ENCODE measurements around the gene ALPG.

DNA sequence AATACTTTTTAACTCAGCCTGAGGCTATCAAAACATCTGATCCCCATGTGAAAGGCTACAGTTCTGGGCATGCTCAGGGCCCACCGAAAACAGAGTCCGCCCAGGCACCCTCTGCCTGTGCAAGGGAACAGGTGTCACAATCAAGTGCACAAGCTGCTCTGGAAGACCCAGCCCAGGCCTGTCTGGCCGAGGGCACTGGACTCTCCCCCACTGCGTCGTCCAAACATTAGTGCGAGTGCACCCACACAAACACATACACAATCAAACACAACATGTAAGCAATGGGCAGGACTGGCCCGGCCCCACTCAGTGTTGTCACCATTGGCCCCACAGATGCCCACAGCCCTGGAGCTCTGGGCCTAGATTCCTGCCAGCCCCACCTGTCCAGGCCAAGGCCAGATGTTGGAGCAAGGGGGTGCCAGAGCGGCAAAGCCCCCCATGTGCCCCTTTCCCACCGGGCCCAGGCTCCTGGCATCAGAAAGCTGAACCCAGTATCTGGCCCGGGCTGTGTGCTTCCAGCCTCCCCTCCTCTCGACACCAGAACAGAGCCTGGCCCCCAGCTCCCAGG is 617 bp upstream of the ALPG start:
- TF ChIP-seq SMC3 (IDR thresholded peaks at IDR 0.05; ENCODE audit: low read depth, low read length) (no peak), POLR2A (IDR thresholded peaks at IDR 0.05; ENCODE audit: low read depth, low read length) (no peak), NFE2L2 (IDR thresholded peaks at IDR 0.05; ENCODE audit: low read depth, low read length) (no peak), MXI1 (IDR thresholded peaks at IDR 0.05; ENCODE audit: borderline replicate concordance, low read depth, low read length) (no peak), RFX5 (IDR thresholded peaks at IDR 0.05; ENCODE audit: low read depth, low read length) (no peak), CEBPB (IDR thresholded peaks at IDR 0.05; ENCODE audit: low read depth, low read length) (no peak), MAFK (IDR thresholded peaks at IDR 0.05; ENCODE audit: low read depth, low read length) (no peak), BHLHE40 (IDR thresholded peaks at IDR 0.05; ENCODE audit: low read depth, low read length) (no peak)
- TF ChIP-seq, protein P1, sequence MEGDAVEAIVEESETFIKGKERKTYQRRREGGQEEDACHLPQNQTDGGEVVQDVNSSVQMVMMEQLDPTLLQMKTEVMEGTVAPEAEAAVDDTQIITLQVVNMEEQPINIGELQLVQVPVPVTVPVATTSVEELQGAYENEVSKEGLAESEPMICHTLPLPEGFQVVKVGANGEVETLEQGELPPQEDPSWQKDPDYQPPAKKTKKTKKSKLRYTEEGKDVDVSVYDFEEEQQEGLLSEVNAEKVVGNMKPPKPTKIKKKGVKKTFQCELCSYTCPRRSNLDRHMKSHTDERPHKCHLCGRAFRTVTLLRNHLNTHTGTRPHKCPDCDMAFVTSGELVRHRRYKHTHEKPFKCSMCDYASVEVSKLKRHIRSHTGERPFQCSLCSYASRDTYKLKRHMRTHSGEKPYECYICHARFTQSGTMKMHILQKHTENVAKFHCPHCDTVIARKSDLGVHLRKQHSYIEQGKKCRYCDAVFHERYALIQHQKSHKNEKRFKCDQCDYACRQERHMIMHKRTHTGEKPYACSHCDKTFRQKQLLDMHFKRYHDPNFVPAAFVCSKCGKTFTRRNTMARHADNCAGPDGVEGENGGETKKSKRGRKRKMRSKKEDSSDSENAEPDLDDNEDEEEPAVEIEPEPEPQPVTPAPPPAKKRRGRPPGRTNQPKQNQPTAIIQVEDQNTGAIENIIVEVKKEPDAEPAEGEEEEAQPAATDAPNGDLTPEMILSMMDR (conservative IDR thresholded peaks at IDR 0.05; ENCODE audit: low read depth, low read length) = no peak
- TF ChIP-seq, protein P2, sequence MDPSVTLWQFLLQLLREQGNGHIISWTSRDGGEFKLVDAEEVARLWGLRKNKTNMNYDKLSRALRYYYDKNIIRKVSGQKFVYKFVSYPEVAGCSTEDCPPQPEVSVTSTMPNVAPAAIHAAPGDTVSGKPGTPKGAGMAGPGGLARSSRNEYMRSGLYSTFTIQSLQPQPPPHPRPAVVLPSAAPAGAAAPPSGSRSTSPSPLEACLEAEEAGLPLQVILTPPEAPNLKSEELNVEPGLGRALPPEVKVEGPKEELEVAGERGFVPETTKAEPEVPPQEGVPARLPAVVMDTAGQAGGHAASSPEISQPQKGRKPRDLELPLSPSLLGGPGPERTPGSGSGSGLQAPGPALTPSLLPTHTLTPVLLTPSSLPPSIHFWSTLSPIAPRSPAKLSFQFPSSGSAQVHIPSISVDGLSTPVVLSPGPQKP (IDR thresholded peaks at IDR 0.05; ENCODE audit: borderline replicate concordance, low read depth, low read length) = no peak
